Measurements from ENCODE around the gene HMGN3.

DNA sequence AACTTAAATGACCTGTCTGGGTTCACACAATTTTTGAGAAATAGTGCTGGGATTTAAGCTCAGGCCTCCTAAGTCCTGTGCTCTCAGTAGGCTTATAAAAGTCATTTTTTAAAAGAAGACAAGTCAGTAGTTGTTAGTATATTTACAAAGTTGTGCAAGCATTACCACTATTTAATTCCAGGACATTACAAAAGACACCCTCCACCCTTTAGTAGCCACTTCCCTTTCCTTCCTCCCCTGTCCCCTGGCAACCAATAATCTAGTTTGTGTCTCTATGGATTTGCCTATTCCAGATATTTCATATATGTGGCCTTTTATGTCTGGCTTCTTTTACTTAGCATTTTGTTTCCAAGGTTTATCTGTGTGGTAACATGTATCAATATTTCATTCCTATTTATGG lies 37.6 kb downstream of the HMGN3 start:
- TF ChIP-seq, protein P1, sequence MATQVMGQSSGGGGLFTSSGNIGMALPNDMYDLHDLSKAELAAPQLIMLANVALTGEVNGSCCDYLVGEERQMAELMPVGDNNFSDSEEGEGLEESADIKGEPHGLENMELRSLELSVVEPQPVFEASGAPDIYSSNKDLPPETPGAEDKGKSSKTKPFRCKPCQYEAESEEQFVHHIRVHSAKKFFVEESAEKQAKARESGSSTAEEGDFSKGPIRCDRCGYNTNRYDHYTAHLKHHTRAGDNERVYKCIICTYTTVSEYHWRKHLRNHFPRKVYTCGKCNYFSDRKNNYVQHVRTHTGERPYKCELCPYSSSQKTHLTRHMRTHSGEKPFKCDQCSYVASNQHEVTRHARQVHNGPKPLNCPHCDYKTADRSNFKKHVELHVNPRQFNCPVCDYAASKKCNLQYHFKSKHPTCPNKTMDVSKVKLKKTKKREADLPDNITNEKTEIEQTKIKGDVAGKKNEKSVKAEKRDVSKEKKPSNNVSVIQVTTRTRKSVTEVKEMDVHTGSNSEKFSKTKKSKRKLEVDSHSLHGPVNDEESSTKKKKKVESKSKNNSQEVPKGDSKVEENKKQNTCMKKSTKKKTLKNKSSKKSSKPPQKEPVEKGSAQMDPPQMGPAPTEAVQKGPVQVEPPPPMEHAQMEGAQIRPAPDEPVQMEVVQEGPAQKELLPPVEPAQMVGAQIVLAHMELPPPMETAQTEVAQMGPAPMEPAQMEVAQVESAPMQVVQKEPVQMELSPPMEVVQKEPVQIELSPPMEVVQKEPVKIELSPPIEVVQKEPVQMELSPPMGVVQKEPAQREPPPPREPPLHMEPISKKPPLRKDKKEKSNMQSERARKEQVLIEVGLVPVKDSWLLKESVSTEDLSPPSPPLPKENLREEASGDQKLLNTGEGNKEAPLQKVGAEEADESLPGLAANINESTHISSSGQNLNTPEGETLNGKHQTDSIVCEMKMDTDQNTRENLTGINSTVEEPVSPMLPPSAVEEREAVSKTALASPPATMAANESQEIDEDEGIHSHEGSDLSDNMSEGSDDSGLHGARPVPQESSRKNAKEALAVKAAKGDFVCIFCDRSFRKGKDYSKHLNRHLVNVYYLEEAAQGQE (IDR thresholded peaks at IDR 0.05; ENCODE audit: insufficient read depth in 1 of 2, low read depth in 2 of 2, low read length in 2 of 2), result no peak
- TF ChIP-seq TAF1 (IDR thresholded peaks at IDR 0.05; ENCODE audit: borderline replicate concordance, insufficient read depth, low read length) (no peak), POLR2AphosphoS5 (IDR thresholded peaks at IDR 0.05; ENCODE audit: low read depth, low read length) (no peak), SIN3A (IDR thresholded peaks at IDR 0.05; ENCODE audit: borderline replicate concordance, insufficient read depth, low read length) (no peak)
